K562 (cell line): ENCODE data around the gene GJA10. TPM values are rescaled to one million over a fixed set of nuclear protein-coding genes. Genes with fewer than 3 reads are reported as not detected.

ENCODE experiments used
- ATAC-seq: fragments of 200-7000 bp; cut with Tn5 transposase; 3 replicates; pipeline ENCODE4 v1.9.1; 2020; ENCODE audit warnings: moderate library complexity
- BruUV-seq: library from RNA; stranded (reverse); fragments of 400-500 nt; replicated peaks from 2 replicates; lab custom pipeline; 2021; lab: Mats Ljungman, UMichigan
- CTCF ChIA-PET: fragments of 300-600 bp; formaldehyde crosslinking; extraction: SDS; loops from one replicate; lab custom pipeline; 2021; ENCODE audit warnings: low intra/inter-chr PET ratio; lab: Yijun Ruan, JAX
- POLR2A ChIA-PET: fragments of 300-600, 350-650 bp; sonication (Branson Sonifier 250); formaldehyde crosslinking; extraction: SDS; loops from one replicate; lab custom pipeline; 2021; ENCODE audit warnings: antibody characterized with exemption, inconsistent platforms; lab: Yijun Ruan, JAX
- DNase-seq, 4 experiments: peaks; one replicate each; pipeline versions ENCODE4 v3.0.0 to v3.0.0-alpha.2; 2011 to 2018; ENCODE audit warnings: low spot score in 3 of 4, mixed read lengths in 3 of 4; ENCODE audit errors: extremely low read depth in 1 of 4
- FAIRE-seq: peaks from 2 replicates; lab custom pipeline; 2011; peaks lifted over from hg19 to GRCh38; lab: Jason Lieb, UNC
- H2AFZ ChIP-seq: 2 replicates; pipeline ENCODE4 v1.6.0; 2011; ENCODE audit warnings: low read depth, low read length, control low read depth, inconsistent platforms
- H3K27ac ChIP-seq: fragments of 200-600 bp; 3 replicates; pipeline ENCODE4 v1.8.0; 2011; ENCODE audit warnings: low read depth, mild to moderate bottlenecking, control low read depth, inconsistent platforms, low read length, moderate library complexity, mixed read lengths; ENCODE audit errors: extremely low read depth
- H3K27me3 ChIP-seq, 2 experiments: fragments of 300-600 bp in 1 of 2; 2 replicates in 1 of 2; 3 replicates in 1 of 2; pipeline versions ENCODE4 v1.6.0 to v1.8.0; 2011; ENCODE audit warnings: inconsistent platforms in 2 of 2, low read length in 2 of 2, mild to moderate bottlenecking in 1 of 2, mixed read lengths in 1 of 2, moderate library complexity in 1 of 2; ENCODE audit not compliant: control insufficient read depth in 2 of 2, insufficient read depth in 2 of 2
- H3K36me3 ChIP-seq: fragments of 300-600 bp; 3 replicates; pipeline ENCODE4 v1.8.0; 2011; ENCODE audit warnings: mild to moderate bottlenecking, low read length, inconsistent platforms; ENCODE audit not compliant: control insufficient read depth, insufficient read depth
- H3K4me1 ChIP-seq, 2 experiments: fragments of 200-600 bp in 1 of 2; replicated peaks in 1 of 2; 2 replicates in 1 of 2; 3 replicates in 1 of 2; pipeline versions ENCODE4 v1.5.1 to v1.8.0; 2011; ENCODE audit warnings: inconsistent platforms in 2 of 2, low read length in 2 of 2, mild to moderate bottlenecking in 1 of 2, mixed read lengths in 1 of 2, moderate library complexity in 1 of 2; ENCODE audit not compliant: control insufficient read depth in 2 of 2, insufficient read depth in 2 of 2
- H3K4me2 ChIP-seq: 2 replicates; pipeline ENCODE4 v1.6.1; 2011; ENCODE audit warnings: low read length, control low read depth, inconsistent platforms, mixed read lengths; ENCODE audit not compliant: insufficient read depth
- H3K4me3 ChIP-seq: fragments of 200-600 bp; sonication (generic), shearing (Covaris generic); 2 replicates; pipeline ENCODE4 v1.5.1; 2016; ENCODE audit warnings: control low read depth, inconsistent platforms
- H3K79me2 ChIP-seq: fragments of 200-600 bp; 3 replicates; pipeline ENCODE4 v1.8.0; 2011; ENCODE audit warnings: low read length, inconsistent platforms; ENCODE audit not compliant: control insufficient read depth, insufficient read depth
- H3K9ac ChIP-seq, 2 experiments: 2 replicates each; pipeline versions ENCODE4 v1.6.0 to v1.6.1; 2011; ENCODE audit warnings: low read depth in 2 of 2, low read length in 2 of 2, control low read depth in 1 of 2, inconsistent platforms in 1 of 2, mild to moderate bottlenecking in 1 of 2, mixed read lengths in 1 of 2; ENCODE audit not compliant: insufficient read depth in 1 of 2
- H3K9me1 ChIP-seq: one replicate; pipeline ENCODE4 v1.6.0; 2011; ENCODE audit warnings: inconsistent platforms, mild to moderate bottlenecking, low read length, moderate library complexity; ENCODE audit not compliant: control insufficient read depth, insufficient read depth
- H3K9me3 ChIP-seq: replicated peaks from 2 replicates; pipeline ENCODE4 v1.5.1; 2011; ENCODE audit warnings: low read depth, low read length, inconsistent platforms; ENCODE audit not compliant: control insufficient read depth, insufficient read depth
- H4K20me1 ChIP-seq: replicated peaks from 2 replicates; pipeline ENCODE4 v1.6.1; 2011; ENCODE audit warnings: low read length, inconsistent platforms, mixed read lengths; ENCODE audit not compliant: control insufficient read depth, insufficient read depth
- DACH1 ChIP-seq: fragments of 450-650 bp; IDR thresholded peaks from 2 replicates; pipeline ENCODE4 v1.6.1; 2018; ENCODE audit not compliant: partially characterized antibody
- ETV1 ChIP-seq: fragments of 450-650 bp; conservative IDR thresholded peaks from 2 replicates; pipeline ENCODE4 v1.6.1; 2016; ENCODE audit warnings: missing genetic modification characterization, control low read depth, low read depth, missing compliant biosample characterization
- GABPB1 ChIP-seq: sonication (generic); formaldehyde crosslinking; IDR thresholded peaks from 2 replicates; pipeline ENCODE4 v1.8.0; 2022; ENCODE audit warnings: mild to moderate bottlenecking, missing genetic modification reagents
- GABPB2 ChIP-seq: fragments of 250-450 bp; sonication (Bioruptor Pico); conservative IDR thresholded peaks from 2 replicates; pipeline ENCODE4 v1.5.1; 2021; ENCODE audit warnings: mild to moderate bottlenecking
- HCFC1 ChIP-seq: IDR thresholded peaks from 2 replicates; pipeline ENCODE4 v1.6.1; 2012; ENCODE audit warnings: low read depth, low read length, improper control_type of control experiment
- KLF1 ChIP-seq: fragments of 450-650 bp; IDR thresholded peaks from 2 replicates; pipeline ENCODE4 v1.6.1; 2016; ENCODE audit warnings: missing genetic modification characterization, missing compliant biosample characterization
- MCM5 ChIP-seq: fragments of 450-650 bp; IDR thresholded peaks from 2 replicates; pipeline ENCODE4 v1.6.1; 2016; ENCODE audit warnings: low read depth
- MED1 ChIP-seq: sonication (generic); formaldehyde crosslinking; IDR thresholded peaks from 2 replicates; pipeline ENCODE4 v1.8.1; 2023; ENCODE audit warnings: missing genetic modification reagents, borderline replicate concordance
- NR2F6 ChIP-seq: fragments of 450-650 bp; formaldehyde crosslinking; IDR thresholded peaks from 2 replicates; pipeline ENCODE4 v1.4.0; 2020; ENCODE audit warnings: mild to moderate bottlenecking
- SIX5 ChIP-seq, 2 experiments: IDR thresholded peaks; 2 replicates each; pipeline ENCODE4 v1.6.1; 2011; ENCODE audit warnings: low read length in 2 of 2, borderline replicate concordance in 1 of 2, low read depth in 1 of 2, mild to moderate bottlenecking in 1 of 2, moderate library complexity in 1 of 2; ENCODE audit not compliant: insufficient read depth in 1 of 2
- SRF ChIP-seq, 2 experiments: fragments of 250-450, 450-650 bp in 1 of 2; sonication (Bioruptor Pico) in 1 of 2; sonication (generic) in 1 of 2; formaldehyde crosslinking; IDR thresholded peaks; 2 replicates each; pipeline versions ENCODE4 v1.5.0 to v1.5.1; 2020 to 2022; ENCODE audit warnings: mild to moderate bottlenecking in 1 of 2, missing genetic modification reagents in 1 of 2
- USF2 ChIP-seq: sonication (generic); formaldehyde crosslinking; IDR thresholded peaks from 2 replicates; pipeline ENCODE4 v1.5.0; 2020; ENCODE audit warnings: missing genetic modification reagents
- XRCC4 ChIP-seq: IDR thresholded peaks from one replicate; pipeline ENCODE4 v1.6.1; 2011; ENCODE audit not compliant: insufficient read depth, insufficient read length; ENCODE audit errors: extremely low read depth
- ZBTB12 ChIP-seq: fragments of 250-450 bp; sonication (Bioruptor Pico); IDR thresholded peaks from 2 replicates; pipeline ENCODE4 v1.4.0; 2020
- ZC3H4 ChIP-seq: sonication (generic); formaldehyde crosslinking; IDR thresholded peaks from 2 replicates; pipeline ENCODE4 v1.9.0; 2021; ENCODE audit warnings: missing genetic modification reagents, borderline replicate concordance
- ZNF217 ChIP-seq: sonication (generic); formaldehyde crosslinking; IDR thresholded peaks from 2 replicates; pipeline ENCODE4 v1.8.0; 2022; ENCODE audit warnings: mild to moderate bottlenecking, missing genetic modification reagents
- ZNF695 ChIP-seq: fragments of 450-650 bp; formaldehyde crosslinking; IDR thresholded peaks from 2 replicates; pipeline ENCODE4 v1.4.0; 2020; ENCODE audit warnings: mild to moderate bottlenecking, moderate library complexity
- WGBS: fragments of 100-300 bp; shearing (Covaris generic); methylation state at CpG from one replicate; pipeline ENCODE4 v1.1.6; 2016; ENCODE audit warnings: low coverage, mixed read lengths; ENCODE audit not compliant: insufficient coverage; ENCODE audit errors: missing lambda C conversion rate; 5-methylcytosine and 5-hydroxymethylcytosine counted together
- in situ Hi-C: fragments of 300-500 bp; cut with MboI; formaldehyde crosslinking; loops from 4 replicates; pipeline ENCODE4 v1.15.0; 2018; ENCODE audit warnings: inconsistent platforms, mixed read lengths
- intact Hi-C: fragments of 100-400 bp; cut with micrococcal nuclease; formaldehyde crosslinking; loops from 2 replicates; pipeline ENCODE4 v1.14.2; 2022
- polyA plus RNA-seq, 8 experiments: library from polyadenylated mRNA; depleted of rRNA in 4 of 8; stranded (reverse) in 5 of 8; unstranded in 3 of 8; fragments of >200 nt; fragmentation: Nextera tagmentation in 2 of 8; fragmentation: Illumina TruSeq in 1 of 8; extraction: Ambion mirVana in 2 of 8; extraction: Trizol in 1 of 8; gene quantifications; 2 replicates each; pipeline versions ENCODE4 v1.2.1 to v1.2.3, GENCODE V29; 2011 to 2014; ENCODE audit warnings: inconsistent platforms in 1 of 8, missing spikeins in 1 of 8
- total RNA-seq, 7 experiments: library from RNA; depleted of rRNA in 6 of 7; stranded (reverse); fragments of >200 nt in 6 of 7; fragmentation: Illumina TruSeq in 2 of 7; extraction: Trizol in 2 of 7; gene quantifications; 2 replicates each; pipeline versions ENCODE4 v1.2.1 to v1.2.3, GENCODE V29; 2011 to 2021; ENCODE audit warnings: low replicate concordance in 1 of 7

The GJA10 gene
- total and polyA plus RNA-seq, 9 of the 15 experiments (the other 6 are each of a cell fraction or from before 2014, with no cell fraction given): not detected

GRCh38 chr6:89921197-89921596 is 26.9 kb downstream of the GJA10 start (continued):
- TF ChIP-seq GABPB2 (CRISPR knock-in tag) (no peak), ZNF217 (CRISPR knock-in tag) (no peak), ZNF695 (no peak)

- ChIA-PET POLR2A (interaction anchor here (0.8 to 1.4 kb wide), 3 partner anchors 13 to 899 kb away, joined by 3 to 5 read pairs (median 3); no protein-coding TSS in a partner anchor), CTCF (no interaction called here)
- no peaks in the 10 kb centered on the region for H3K9me1 ChIP-seq
- peaks cover 16 to 37% of the 10 kb centered on the region in 2 experiments for H3K27me3 ChIP-seq
- H3K79me2 ChIP-seq: no peaks in the 10 kb centered on the region
- H3K4me1 ChIP-seq: no peaks in the 10 kb centered on the region
- no peaks in the 10 kb centered on the region for H4K20me1 ChIP-seq
- H3K36me3 ChIP-seq: no peaks in the 10 kb centered on the region
- H3K27ac ChIP-seq: no peak overlapping the region
- ATAC-seq: no peak
- H3K4me2 ChIP-seq: no peak overlapping the region
- TF ChIP-seq ZBTB12 (no peak), USF2 (CRISPR knock-in tag) (no peak), MCM5 (no peak), DACH1 (no peak), ZNF217 (CRISPR knock-in tag) (no peak), KLF1 (no peak), ZC3H4 (CRISPR knock-in tag) (no peak), SIX5 (IDR thresholded peaks at IDR 0.05; ENCODE audit: borderline replicate concordance in 1 of 2, insufficient read depth in 1 of 2, low read depth in 1 of 2, low read length in 2 of 2) (no peak), ETV1 (tag) (no peak), XRCC4 (no peak), MED1 (CRISPR knock-in tag) (no peak), NR2F6 (CRISPR knock-in tag) (no peak), GABPB1 (CRISPR knock-in tag) (no peak), HCFC1 (no peak), SRF (CRISPR knock-in tag; IDR thresholded peaks at IDR 0.05) (no peak)
- H3K4me3 ChIP-seq: no peak overlapping the region
- BruUV-seq: no TSS peak
- 20% methylated on average over 10 of the region's 10 CpGs for WGBS
- no peak overlapping the region for H2AFZ ChIP-seq
- intact Hi-C loops (no loop called here), in situ Hi-C loops (no loop called here)
- no peaks in the 10 kb centered on the region for H3K9me3 ChIP-seq
- no peak overlapping the region for H3K9ac ChIP-seq
- no peak for DNase-seq
- no peak for FAIRE-seq
Observed at GRCh38 chr6:89921691-89922090, 27.4 kb downstream of the GJA10 start.
